Measurements from ENCODE around the gene UTP4. TPM values are rescaled to one million over a fixed set of nuclear protein-coding genes. Genes with fewer than 3 reads are reported as not detected.

Gene UTP4
- total RNA-seq, 4 donors from 2014 or later: 32.9 to 85.7 (median 35.9) TPM

GRCh38 chr16:69115361-69115760, 17.1 kb upstream of the UTP4 start:
- TF ChIP-seq, protein P1, sequence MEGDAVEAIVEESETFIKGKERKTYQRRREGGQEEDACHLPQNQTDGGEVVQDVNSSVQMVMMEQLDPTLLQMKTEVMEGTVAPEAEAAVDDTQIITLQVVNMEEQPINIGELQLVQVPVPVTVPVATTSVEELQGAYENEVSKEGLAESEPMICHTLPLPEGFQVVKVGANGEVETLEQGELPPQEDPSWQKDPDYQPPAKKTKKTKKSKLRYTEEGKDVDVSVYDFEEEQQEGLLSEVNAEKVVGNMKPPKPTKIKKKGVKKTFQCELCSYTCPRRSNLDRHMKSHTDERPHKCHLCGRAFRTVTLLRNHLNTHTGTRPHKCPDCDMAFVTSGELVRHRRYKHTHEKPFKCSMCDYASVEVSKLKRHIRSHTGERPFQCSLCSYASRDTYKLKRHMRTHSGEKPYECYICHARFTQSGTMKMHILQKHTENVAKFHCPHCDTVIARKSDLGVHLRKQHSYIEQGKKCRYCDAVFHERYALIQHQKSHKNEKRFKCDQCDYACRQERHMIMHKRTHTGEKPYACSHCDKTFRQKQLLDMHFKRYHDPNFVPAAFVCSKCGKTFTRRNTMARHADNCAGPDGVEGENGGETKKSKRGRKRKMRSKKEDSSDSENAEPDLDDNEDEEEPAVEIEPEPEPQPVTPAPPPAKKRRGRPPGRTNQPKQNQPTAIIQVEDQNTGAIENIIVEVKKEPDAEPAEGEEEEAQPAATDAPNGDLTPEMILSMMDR (IDR thresholded peaks at IDR 0.05): no peak
- DNase-seq (ENCODE audit: low spot score): no peak

GRCh38 chr16:69115837-69116236, 16.6 kb upstream of the UTP4 start:
- TF ChIP-seq, protein P1 (IDR thresholded peaks at IDR 0.05): no peak
- ATAC-seq (ENCODE audit: low FRiP score) (no peak), DNase-seq (ENCODE audit: low spot score) (no peak)

More at GRCh38 chr16:69115361-69115760, 17.1 kb upstream of the UTP4 start:
- ATAC-seq (ENCODE audit: low FRiP score): no peak

DNA sequence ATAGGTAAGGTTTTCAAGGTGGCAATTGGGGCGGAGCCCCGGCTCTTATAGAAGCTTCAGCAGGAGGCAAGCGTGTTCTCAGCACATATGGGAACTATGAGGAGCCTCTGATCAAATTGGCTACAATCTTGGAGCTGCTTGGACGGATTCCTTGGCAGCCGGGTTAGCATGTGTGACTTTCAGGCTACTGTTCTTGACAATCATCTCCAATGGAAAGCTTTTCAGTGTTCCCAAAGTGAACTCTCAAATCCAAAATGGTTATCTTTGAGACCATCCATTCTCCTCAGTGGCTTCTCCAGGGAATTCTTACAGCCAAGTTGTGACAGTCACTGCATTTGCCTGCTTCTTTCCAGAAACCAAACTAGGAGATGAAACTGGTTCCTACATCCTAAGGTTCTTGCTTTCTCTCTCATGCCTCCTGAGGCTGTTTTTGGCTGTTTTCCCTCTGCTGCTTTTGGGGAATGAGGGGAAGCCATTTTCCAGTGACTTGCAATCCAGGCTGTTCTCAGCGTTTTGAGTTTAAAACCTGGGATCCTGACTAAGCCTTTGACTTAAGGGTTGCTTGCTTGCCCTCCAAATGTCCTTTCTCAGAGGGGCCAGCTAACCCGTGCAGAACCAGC, 16.1 kb upstream of the UTP4 start:
- TF ChIP-seq, protein P1 (IDR thresholded peaks at IDR 0.05): no peak
- no peak for ATAC-seq (ENCODE audit: low FRiP score)
- DNase-seq (ENCODE audit: low spot score): no peak

GRCh38 chr16:69116906-69117305, 15.5 kb upstream of the UTP4 start:
- ATAC-seq (ENCODE audit: low FRiP score) (no peak), DNase-seq (ENCODE audit: low spot score) (no peak)
- TF ChIP-seq, protein P1 (IDR thresholded peaks at IDR 0.05): no peak

- DNase-seq (ENCODE audit: low spot score): no peak
- ATAC-seq (ENCODE audit: low FRiP score): no peak
- TF ChIP-seq, protein P1 (IDR thresholded peaks at IDR 0.05): no peak
These were observed 14.0 kb upstream of the UTP4 start for GRCh38 chr16:69118468-69118867.

GRCh38 chr16:69118994-69119393, 13.5 kb upstream of the UTP4 start:
- TF ChIP-seq, protein P1 (IDR thresholded peaks at IDR 0.05): no peak
- ATAC-seq (ENCODE audit: low FRiP score): no peak
- DNase-seq (ENCODE audit: low spot score): no peak

DNA sequence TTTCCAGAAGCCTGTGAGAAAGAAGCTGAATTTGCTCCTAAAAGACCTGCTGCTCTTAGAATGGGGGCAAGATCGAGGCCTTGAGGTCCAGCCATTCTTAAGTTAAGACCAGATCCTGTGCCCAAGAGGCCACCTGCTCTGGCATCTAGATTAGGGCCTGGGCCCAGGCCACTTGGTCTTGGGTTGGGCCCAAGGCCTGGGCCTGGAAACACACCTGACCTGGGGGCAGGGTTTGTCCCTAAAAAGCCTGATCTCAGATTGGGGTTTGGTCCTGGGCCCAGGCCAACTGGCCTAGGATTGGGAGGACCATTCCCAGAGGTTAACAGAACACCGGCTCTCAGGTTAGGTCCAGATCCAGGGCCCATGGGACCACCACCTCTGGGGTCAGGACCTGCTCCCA, 12.9 kb upstream of the UTP4 start:
- DNase-seq (ENCODE audit: low spot score) (no peak), ATAC-seq (ENCODE audit: low FRiP score) (no peak)
- TF ChIP-seq, protein P1 (IDR thresholded peaks at IDR 0.05): no peak

All from omental fat pad (tissue), 4 donors.